A549 (cell line): ENCODE measurements around the gene ABCB9.

Experiments
- CEBPB ChIP-seq, 2 experiments: fragments of >200 bp in 1 of 2; sonication (Bioruptor Twin) in 1 of 2; formaldehyde crosslinking in 1 of 2; IDR thresholded peaks; 2 replicates each; pipeline ENCODE4 v1.6.1; 2012 to 2016
- EHMT2 ChIP-seq: fragments of 200-600 bp; sonication (generic); IDR thresholded peaks from 2 replicates; pipeline ENCODE4 v1.6.1; 2016; ENCODE audit warnings: antibody characterized with exemption, low read depth, mild to moderate bottlenecking, moderate library complexity
- HDAC2 ChIP-seq: fragments of 200-600 bp; sonication (generic); IDR thresholded peaks from 2 replicates; pipeline ENCODE4 v1.6.1; 2016
- NPAS2 ChIP-seq: fragments of 250-450 bp; sonication (Bioruptor Pico); IDR thresholded peaks from 2 replicates; pipeline ENCODE4 v1.8.0; 2022; ENCODE audit warnings: mild to moderate bottlenecking, moderate library complexity, borderline replicate concordance
- POLR2A ChIP-seq: IDR thresholded peaks from 2 replicates; pipeline ENCODE4 v1.6.1; 2012; ENCODE audit warnings: mild to moderate bottlenecking, low read length
- RCOR1 ChIP-seq: fragments of 150-350 bp; IDR thresholded peaks from 2 replicates; pipeline ENCODE4 v1.6.1; 2014; ENCODE audit warnings: antibody characterized with exemption, low read length, low read depth
- RNF2 ChIP-seq: fragments of 200-600 bp; sonication (generic); IDR thresholded peaks from 2 replicates; pipeline ENCODE4 v1.6.1; 2016; ENCODE audit warnings: low read depth, mild to moderate bottlenecking, antibody characterized with exemption, moderate library complexity, borderline replicate concordance
- TF ChIP-seq, protein P1 (sequence below): IDR thresholded peaks from 2 replicates; pipeline ENCODE4 v1.6.1; 2012
- TF ChIP-seq, protein P2 (sequence below): fragments of >200 bp; sonication (Bioruptor Twin); formaldehyde crosslinking; IDR thresholded peaks from 3 replicates; pipeline ENCODE4 v1.5.1; 2016
- TF ChIP-seq, protein P3 (sequence below): fragments of 200-600 bp; sonication (generic); IDR thresholded peaks from 2 replicates; pipeline ENCODE4 v1.6.1; 2016; ENCODE audit warnings: antibody characterized with exemption, mild to moderate bottlenecking, moderate library complexity
- TF ChIP-seq, protein P4 (sequence below): fragments of 150-350 bp; IDR thresholded peaks from 2 replicates; pipeline ENCODE4 v1.6.1; 2014; ENCODE audit warnings: low read depth, mild to moderate bottlenecking, low read length

DNA sequence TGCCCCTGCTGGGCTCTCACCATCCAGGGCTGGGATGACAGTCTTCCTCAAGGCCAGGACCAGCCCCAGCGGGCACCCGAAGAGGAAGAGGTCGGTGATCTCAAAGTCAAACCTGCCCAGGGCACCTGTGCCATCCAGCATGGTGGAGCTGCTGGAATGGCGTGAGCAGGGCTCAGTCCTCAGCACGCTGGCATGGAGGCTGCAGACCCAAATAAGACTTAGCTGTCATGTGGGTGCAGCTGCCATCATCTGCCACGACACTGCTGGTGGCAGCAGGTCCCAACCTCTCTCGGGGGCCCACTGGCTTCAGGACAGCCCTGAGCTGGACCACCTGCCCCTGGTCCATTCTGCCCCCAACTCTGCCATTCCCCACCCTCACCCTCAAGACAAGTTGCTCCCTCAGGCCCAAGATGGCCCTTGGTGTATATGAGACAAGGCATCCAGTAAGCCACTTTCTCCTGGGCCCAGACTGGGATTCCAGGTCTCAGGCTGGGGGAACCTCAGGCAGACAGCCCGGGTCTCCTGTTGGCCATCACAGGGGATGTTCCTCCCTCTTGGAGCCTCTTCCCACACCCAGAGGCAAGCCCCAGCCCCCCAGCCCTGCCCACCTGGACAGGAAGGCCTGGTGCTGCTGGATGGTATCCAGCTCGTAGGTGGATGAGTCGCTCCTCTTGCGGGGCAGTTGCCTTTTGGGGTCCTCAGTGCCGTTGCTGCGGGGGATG, 28.7 kb upstream of the ABCB9 start:
- TF ChIP-seq, protein P1, sequence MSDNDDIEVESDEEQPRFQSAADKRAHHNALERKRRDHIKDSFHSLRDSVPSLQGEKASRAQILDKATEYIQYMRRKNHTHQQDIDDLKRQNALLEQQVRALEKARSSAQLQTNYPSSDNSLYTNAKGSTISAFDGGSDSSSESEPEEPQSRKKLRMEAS: no peak
- TF ChIP-seq RNF2 (no peak), EHMT2 (no peak), POLR2A (no peak), NPAS2 (no peak), HDAC2 (no peak), CEBPB (IDR thresholded peaks at IDR 0.05) (no peak), RCOR1 (no peak)
- TF ChIP-seq, protein P2, sequence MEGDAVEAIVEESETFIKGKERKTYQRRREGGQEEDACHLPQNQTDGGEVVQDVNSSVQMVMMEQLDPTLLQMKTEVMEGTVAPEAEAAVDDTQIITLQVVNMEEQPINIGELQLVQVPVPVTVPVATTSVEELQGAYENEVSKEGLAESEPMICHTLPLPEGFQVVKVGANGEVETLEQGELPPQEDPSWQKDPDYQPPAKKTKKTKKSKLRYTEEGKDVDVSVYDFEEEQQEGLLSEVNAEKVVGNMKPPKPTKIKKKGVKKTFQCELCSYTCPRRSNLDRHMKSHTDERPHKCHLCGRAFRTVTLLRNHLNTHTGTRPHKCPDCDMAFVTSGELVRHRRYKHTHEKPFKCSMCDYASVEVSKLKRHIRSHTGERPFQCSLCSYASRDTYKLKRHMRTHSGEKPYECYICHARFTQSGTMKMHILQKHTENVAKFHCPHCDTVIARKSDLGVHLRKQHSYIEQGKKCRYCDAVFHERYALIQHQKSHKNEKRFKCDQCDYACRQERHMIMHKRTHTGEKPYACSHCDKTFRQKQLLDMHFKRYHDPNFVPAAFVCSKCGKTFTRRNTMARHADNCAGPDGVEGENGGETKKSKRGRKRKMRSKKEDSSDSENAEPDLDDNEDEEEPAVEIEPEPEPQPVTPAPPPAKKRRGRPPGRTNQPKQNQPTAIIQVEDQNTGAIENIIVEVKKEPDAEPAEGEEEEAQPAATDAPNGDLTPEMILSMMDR: no peak
- TF ChIP-seq, protein P3, sequence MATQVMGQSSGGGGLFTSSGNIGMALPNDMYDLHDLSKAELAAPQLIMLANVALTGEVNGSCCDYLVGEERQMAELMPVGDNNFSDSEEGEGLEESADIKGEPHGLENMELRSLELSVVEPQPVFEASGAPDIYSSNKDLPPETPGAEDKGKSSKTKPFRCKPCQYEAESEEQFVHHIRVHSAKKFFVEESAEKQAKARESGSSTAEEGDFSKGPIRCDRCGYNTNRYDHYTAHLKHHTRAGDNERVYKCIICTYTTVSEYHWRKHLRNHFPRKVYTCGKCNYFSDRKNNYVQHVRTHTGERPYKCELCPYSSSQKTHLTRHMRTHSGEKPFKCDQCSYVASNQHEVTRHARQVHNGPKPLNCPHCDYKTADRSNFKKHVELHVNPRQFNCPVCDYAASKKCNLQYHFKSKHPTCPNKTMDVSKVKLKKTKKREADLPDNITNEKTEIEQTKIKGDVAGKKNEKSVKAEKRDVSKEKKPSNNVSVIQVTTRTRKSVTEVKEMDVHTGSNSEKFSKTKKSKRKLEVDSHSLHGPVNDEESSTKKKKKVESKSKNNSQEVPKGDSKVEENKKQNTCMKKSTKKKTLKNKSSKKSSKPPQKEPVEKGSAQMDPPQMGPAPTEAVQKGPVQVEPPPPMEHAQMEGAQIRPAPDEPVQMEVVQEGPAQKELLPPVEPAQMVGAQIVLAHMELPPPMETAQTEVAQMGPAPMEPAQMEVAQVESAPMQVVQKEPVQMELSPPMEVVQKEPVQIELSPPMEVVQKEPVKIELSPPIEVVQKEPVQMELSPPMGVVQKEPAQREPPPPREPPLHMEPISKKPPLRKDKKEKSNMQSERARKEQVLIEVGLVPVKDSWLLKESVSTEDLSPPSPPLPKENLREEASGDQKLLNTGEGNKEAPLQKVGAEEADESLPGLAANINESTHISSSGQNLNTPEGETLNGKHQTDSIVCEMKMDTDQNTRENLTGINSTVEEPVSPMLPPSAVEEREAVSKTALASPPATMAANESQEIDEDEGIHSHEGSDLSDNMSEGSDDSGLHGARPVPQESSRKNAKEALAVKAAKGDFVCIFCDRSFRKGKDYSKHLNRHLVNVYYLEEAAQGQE: no peak
- TF ChIP-seq, protein P4, sequence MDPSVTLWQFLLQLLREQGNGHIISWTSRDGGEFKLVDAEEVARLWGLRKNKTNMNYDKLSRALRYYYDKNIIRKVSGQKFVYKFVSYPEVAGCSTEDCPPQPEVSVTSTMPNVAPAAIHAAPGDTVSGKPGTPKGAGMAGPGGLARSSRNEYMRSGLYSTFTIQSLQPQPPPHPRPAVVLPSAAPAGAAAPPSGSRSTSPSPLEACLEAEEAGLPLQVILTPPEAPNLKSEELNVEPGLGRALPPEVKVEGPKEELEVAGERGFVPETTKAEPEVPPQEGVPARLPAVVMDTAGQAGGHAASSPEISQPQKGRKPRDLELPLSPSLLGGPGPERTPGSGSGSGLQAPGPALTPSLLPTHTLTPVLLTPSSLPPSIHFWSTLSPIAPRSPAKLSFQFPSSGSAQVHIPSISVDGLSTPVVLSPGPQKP: no peak
